HFFc6 (cell line): ENCODE results near the gene USP32. TPM values are rescaled to one million over a fixed set of nuclear protein-coding genes. Genes with fewer than 3 reads are reported as not detected.

Experiments used
- DNase-seq: peaks from one replicate; pipeline ENCODE4 v3.0.0-alpha.2; 2018
- H3K27ac Mint-ChIP-seq: 2 replicates; pipeline ENCODE4 v1.8.0; 2020; ENCODE audit warnings: mild to moderate bottlenecking, mixed read lengths
- H3K27me3 Mint-ChIP-seq: 2 replicates; pipeline ENCODE4 v1.8.0; 2021; ENCODE audit warnings: mild to moderate bottlenecking, moderate library complexity, mixed read lengths; ENCODE audit not compliant: insufficient read depth
- H3K36me3 Mint-ChIP-seq: 2 replicates; pipeline ENCODE4 v1.8.0; 2021; ENCODE audit warnings: low read depth, mixed read lengths
- H3K4me1 Mint-ChIP-seq: 2 replicates; pipeline ENCODE4 v1.8.0; 2020; ENCODE audit warnings: low read depth, mixed read lengths
- H3K4me3 Mint-ChIP-seq: 2 replicates; pipeline ENCODE4 v1.8.0; 2020; ENCODE audit warnings: mild to moderate bottlenecking, moderate library complexity, mixed read lengths
- H3K9me3 Mint-ChIP-seq: 2 replicates; pipeline ENCODE4 v1.8.0; 2020; ENCODE audit warnings: mild to moderate bottlenecking, mixed read lengths
- total RNA-seq, 6 experiments: library from RNA; stranded (reverse); fragmentation: NEBNext Ultra II Directional; extraction: Animal tissue kit (Norgen Biotek cat#: 25700); gene quantifications; 2 replicates in 1 of 6; 3 replicates in 5 of 6; pipeline ENCODE4 v1.2.3, GENCODE V29; 2021
- TF ChIP-seq, protein P1 (sequence below): fragments of 200-600 bp; sonication (generic); IDR thresholded peaks from 2 replicates; pipeline ENCODE4 v1.5.0; 2021; ENCODE audit warnings: antibody characterized with exemption, mild to moderate bottlenecking

USP32 gene
- total RNA-seq, 6 experiments from 2014 or later: 46.7 to 57.3 (median 51.7) TPM

DNA sequence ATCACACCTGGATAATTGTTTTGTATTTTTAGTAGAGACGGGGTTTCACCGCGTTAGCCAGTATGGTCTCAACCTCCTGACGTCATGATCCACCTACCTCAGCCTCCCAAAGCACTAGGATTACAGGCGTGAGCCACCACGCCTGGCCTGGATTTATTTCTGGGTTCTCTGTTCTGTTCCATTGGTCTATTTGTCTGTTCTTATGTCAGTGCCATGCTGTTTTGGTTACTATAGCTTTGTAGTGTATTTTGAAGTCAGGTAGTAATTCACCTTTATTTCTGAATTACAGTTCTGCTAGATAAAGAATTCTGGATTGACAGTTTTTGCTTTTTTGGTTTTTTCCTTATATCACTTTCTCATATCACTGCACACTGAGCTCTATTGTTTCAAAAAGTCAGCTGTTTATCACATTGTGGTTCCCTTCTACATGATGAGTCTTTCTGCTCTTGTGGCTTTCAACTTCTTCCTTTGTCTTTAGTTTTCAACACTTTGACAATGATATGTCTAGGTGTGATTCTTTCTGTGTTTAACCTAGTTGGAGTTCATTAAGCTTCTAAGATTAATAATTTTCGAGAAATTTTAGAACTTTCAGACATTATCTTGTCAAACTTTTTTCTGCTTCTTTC, 144.0 kb downstream of the USP32 start:
- peaks cover 28% of the 10 kb centered on the region for H3K36me3 Mint-ChIP-seq
- H3K4me1 Mint-ChIP-seq: peaks cover 14% of the 10 kb centered on the region; the same call in 1 of the 2 replicates
- no peaks in the 10 kb centered on the region for H3K27me3 Mint-ChIP-seq
- TF ChIP-seq, protein P1, sequence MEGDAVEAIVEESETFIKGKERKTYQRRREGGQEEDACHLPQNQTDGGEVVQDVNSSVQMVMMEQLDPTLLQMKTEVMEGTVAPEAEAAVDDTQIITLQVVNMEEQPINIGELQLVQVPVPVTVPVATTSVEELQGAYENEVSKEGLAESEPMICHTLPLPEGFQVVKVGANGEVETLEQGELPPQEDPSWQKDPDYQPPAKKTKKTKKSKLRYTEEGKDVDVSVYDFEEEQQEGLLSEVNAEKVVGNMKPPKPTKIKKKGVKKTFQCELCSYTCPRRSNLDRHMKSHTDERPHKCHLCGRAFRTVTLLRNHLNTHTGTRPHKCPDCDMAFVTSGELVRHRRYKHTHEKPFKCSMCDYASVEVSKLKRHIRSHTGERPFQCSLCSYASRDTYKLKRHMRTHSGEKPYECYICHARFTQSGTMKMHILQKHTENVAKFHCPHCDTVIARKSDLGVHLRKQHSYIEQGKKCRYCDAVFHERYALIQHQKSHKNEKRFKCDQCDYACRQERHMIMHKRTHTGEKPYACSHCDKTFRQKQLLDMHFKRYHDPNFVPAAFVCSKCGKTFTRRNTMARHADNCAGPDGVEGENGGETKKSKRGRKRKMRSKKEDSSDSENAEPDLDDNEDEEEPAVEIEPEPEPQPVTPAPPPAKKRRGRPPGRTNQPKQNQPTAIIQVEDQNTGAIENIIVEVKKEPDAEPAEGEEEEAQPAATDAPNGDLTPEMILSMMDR: no peak
- no peak for DNase-seq
- peaks cover 7% of the 10 kb centered on the region for H3K9me3 Mint-ChIP-seq
- H3K4me3 Mint-ChIP-seq: no peak overlapping the region
- no peak overlapping the region for H3K27ac Mint-ChIP-seq

DNA sequence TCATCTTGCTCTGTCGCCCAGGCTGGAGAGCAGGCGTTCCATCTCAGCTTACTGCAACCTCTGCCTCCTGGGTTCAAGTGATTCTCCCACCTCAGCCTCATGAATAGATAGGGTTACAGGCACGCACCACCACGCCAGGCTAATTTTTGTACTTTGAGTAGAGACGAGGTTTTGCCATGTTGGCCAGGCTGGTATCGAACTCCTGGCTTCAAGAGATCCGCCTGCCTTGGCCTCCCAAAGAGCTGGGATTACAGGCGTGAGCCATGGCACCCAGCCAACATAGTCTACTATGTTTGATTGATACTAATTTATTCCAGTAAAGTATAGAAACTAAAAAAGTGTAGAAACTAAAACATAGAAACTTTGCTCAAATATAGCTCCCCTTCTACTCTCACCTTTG, 147.3 kb downstream of the USP32 start:
- no peak for DNase-seq
- TF ChIP-seq, protein P1: no peak
- Mint-ChIP-seq H3K36me3 (peaks cover 31% of the 10 kb centered on the region), H3K4me3 (no peak overlapping the region), H3K4me1 (peaks cover 14% of the 10 kb centered on the region; the same call in 1 of the 2 replicates), H3K27ac (no peak overlapping the region), H3K27me3 (no peaks in the 10 kb centered on the region), H3K9me3 (peaks cover 7% of the 10 kb centered on the region)

DNA sequence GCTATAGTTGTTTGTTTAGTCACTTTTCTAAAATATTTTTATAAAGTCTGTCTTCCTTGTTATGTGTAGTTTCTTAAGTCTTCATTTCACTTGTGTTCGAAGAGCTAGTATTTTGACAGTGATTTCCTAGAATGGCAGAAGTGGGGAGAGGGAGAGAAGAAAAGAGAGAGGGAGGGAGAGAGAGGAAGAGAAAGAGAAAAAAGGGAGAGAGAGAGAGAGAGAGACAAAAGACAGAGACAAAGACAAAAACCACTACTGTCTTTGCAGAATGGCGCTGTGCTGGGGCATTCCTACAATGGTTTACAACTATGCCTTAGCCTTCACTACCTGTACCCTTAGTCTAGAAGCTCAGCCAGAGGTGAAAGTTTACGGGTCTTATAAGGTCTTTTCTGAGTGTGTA, 151.6 kb downstream of the USP32 start:
- Mint-ChIP-seq H3K36me3 (peaks cover 20% of the 10 kb centered on the region), H3K9me3 (no peaks in the 10 kb centered on the region), H3K27ac (no peak overlapping the region), H3K4me3 (no peak overlapping the region), H3K27me3 (no peaks in the 10 kb centered on the region), H3K4me1 (no peaks in the 10 kb centered on the region)
- TF ChIP-seq, protein P1: no peak
- no peak for DNase-seq

DNA sequence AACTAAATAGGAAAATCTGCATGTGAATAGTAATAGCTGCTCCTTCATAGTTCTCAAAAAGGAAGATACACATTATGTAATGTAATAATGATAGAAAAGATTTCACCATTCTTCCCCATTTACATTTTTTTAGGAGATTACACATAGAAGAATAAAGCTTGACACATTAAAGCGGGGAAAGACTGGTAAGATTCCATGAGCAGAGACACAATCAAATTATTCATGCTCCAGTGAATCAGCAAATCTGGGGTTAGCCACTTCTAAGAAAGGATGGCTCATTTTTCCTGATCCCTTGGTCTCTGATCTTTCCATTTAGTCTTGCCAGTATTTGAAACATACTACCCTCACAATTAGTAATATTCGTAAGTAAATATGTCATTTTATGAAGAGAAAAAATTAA, 160.2 kb downstream of the USP32 start:
- TF ChIP-seq, protein P1: no peak
- Mint-ChIP-seq H3K27me3 (no peaks in the 10 kb centered on the region), H3K36me3 (peaks cover 20% of the 10 kb centered on the region), H3K27ac (peak overlapping the region; percentile 77), H3K4me1 (peaks cover 28% of the 10 kb centered on the region), H3K9me3 (no peaks in the 10 kb centered on the region), H3K4me3 (no peak overlapping the region)
- DNase-seq: peak; percentile 64

DNA sequence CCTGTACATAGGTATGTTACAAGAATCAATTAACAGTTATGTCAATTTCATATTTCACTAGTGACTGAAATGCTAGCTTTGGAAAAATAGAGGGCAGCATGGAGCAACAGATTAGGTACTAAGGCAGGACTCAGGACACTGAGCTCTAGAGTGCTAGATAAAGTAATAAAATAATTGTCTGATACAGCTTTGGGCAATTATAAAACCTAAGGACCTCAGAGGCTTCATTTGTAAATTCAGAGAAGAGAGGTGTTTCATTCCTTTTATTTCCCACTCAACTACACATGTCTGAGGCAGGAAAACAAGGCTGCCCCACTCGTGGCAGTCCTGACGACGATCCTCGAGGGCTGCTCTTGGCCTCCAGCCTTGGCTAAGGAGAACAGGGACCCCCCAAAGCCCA, 160.7 kb downstream of the USP32 start:
- H3K4me1 Mint-ChIP-seq: peaks cover 28% of the 10 kb centered on the region
- no peaks in the 10 kb centered on the region for H3K27me3 Mint-ChIP-seq
- no peaks in the 10 kb centered on the region for H3K9me3 Mint-ChIP-seq
- H3K36me3 Mint-ChIP-seq: peaks cover 20% of the 10 kb centered on the region
- peak; percentile 17 for DNase-seq
- H3K4me3 Mint-ChIP-seq: no peak overlapping the region
- H3K27ac Mint-ChIP-seq: peak overlapping the region; percentile 77
- TF ChIP-seq, protein P1: peak; percentile 67
